HepG2 (cell line): ENCODE measurements around the gene GNL3. TPM values are rescaled to one million over a fixed set of nuclear protein-coding genes. Genes with fewer than 3 reads are reported as not detected.
A peak's percentile ranks its signal among the peaks of the same experiment; 100 is the strongest.

Experiments used
- AHR ChIP-seq: IDR thresholded peaks from 2 replicates; pipeline ENCODE4 v1.6.1; 2018; ENCODE audit warnings: missing genetic modification reagents, missing compliant biosample characterization
- AKNA ChIP-seq: sonication (generic); formaldehyde crosslinking; IDR thresholded peaks from 2 replicates; pipeline ENCODE4 v1.4.0; 2020; ENCODE audit warnings: missing genetic modification reagents, borderline replicate concordance
- EHMT2 ChIP-seq: fragments of 200-600 bp; sonication (generic); IDR thresholded peaks from 2 replicates; pipeline ENCODE4 v1.7.0; 2017; ENCODE audit warnings: antibody characterized with exemption, low read depth, low read length, borderline replicate concordance
- HOXD1 ChIP-seq: sonication (generic); formaldehyde crosslinking; IDR thresholded peaks from 2 replicates; pipeline ENCODE4 v1.5.0; 2020; ENCODE audit warnings: missing genetic modification reagents
- KAT2B ChIP-seq: fragments of 150-350 bp; IDR thresholded peaks from 2 replicates; pipeline ENCODE4 v1.6.1; 2014; ENCODE audit warnings: low read depth, low read length, borderline replicate concordance
- TOPORS ChIP-seq: sonication (generic); formaldehyde crosslinking; IDR thresholded peaks from 2 replicates; pipeline ENCODE4 v1.8.0; 2023; ENCODE audit warnings: mild to moderate bottlenecking, missing genetic modification reagents
- ZFP82 ChIP-seq: sonication (generic); formaldehyde crosslinking; IDR thresholded peaks from 2 replicates; pipeline ENCODE4 v1.5.1; 2020; ENCODE audit warnings: mild to moderate bottlenecking, missing genetic modification reagents, borderline replicate concordance
- ZNF256 ChIP-seq: sonication (generic); formaldehyde crosslinking; conservative IDR thresholded peaks from 2 replicates; pipeline ENCODE4 v1.4.0; 2020; ENCODE audit warnings: missing genetic modification reagents
- ZNF670 ChIP-seq: sonication (generic); formaldehyde crosslinking; IDR thresholded peaks from 2 replicates; pipeline ENCODE4 v1.8.0; 2022; ENCODE audit warnings: mild to moderate bottlenecking, missing genetic modification reagents, borderline replicate concordance
- ZNF704 ChIP-seq: sonication (generic); formaldehyde crosslinking; IDR thresholded peaks from 2 replicates; pipeline ENCODE4 v1.8.1; 2023; ENCODE audit warnings: mild to moderate bottlenecking, inconsistent platforms, moderate library complexity, missing genetic modification reagents, borderline replicate concordance
- ZNF720 ChIP-seq: sonication (generic); formaldehyde crosslinking; IDR thresholded peaks from 2 replicates; pipeline ENCODE4 v1.4.0; 2020; ENCODE audit warnings: missing genetic modification reagents
- polyA plus RNA-seq, 8 experiments: library from polyadenylated mRNA; depleted of rRNA in 3 of 8; stranded (reverse) in 7 of 8; unstranded in 1 of 8; fragments of >200 nt; fragmentation: Illumina TruSeq in 4 of 8; extraction: Trizol in 4 of 8; gene quantifications; 2 replicates each; pipeline versions ENCODE4 v1.2.1 to v1.2.3, GENCODE V29; 2011 to 2016; ENCODE audit warnings: low read depth in 4 of 8, missing spikeins in 1 of 8, mixed read lengths in 1 of 8; ENCODE audit not compliant: insufficient read depth in 1 of 8
- total RNA-seq, 5 experiments: library from RNA; depleted of rRNA; stranded (reverse); fragments of >200 nt; fragmentation: Illumina TruSeq; extraction: Trizol; gene quantifications; 2 replicates each; pipeline ENCODE4 v1.2.3, GENCODE V29; 2016; ENCODE audit warnings: low read depth in 1 of 5
- TF ChIP-seq, protein P1 (sequence below): sonication (generic); formaldehyde crosslinking; IDR thresholded peaks from 2 replicates; pipeline ENCODE4 v1.8.0; 2022; ENCODE audit warnings: missing genetic modification reagents, low read depth, mild to moderate bottlenecking, borderline replicate concordance
- TF ChIP-seq, protein P2 (sequence below): IDR thresholded peaks from 2 replicates; pipeline ENCODE4 v1.6.1; 2018; ENCODE audit warnings: missing genetic modification reagents
- TF ChIP-seq, protein P3 (sequence below): sonication (generic); formaldehyde crosslinking; IDR thresholded peaks from 2 replicates; pipeline ENCODE4 v1.4.0; 2020; ENCODE audit warnings: mild to moderate bottlenecking, missing genetic modification reagents
- TF ChIP-seq, protein P4 (sequence below): sonication (generic); formaldehyde crosslinking; IDR thresholded peaks from 2 replicates; pipeline ENCODE4 v1.5.1; 2020; ENCODE audit warnings: missing genetic modification reagents, mild to moderate bottlenecking, borderline replicate concordance

GNL3 gene
- total and polyA plus RNA-seq, 2 of the 13 experiments (the other 11 are each of a cell fraction or from before 2014, with no cell fraction given), result 129 to 257 TPM

GRCh38 chr3:52704611-52705437, 19.0 kb downstream of the GNL3 start (continued):
- TF ChIP-seq, protein P1, sequence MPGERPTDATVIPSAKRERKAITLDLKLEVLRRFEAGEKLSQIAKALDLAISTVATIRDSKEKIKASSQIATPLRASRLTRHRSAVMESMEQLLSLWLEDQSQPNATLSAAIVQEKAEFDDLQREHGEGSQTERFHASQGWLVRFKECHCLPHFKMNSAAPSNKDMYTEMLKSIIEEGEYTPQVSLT (CRISPR knock-in tag), result no peak
- no peak for TF ChIP-seq ZNF670
- no peak for TF ChIP-seq ZFP82 (CRISPR knock-in tag)
- TF ChIP-seq TOPORS (CRISPR knock-in tag), result peak; percentile 49; the same call in 1 of the 2 replicates
- no peak for TF ChIP-seq EHMT2
- TF ChIP-seq ZNF720, result no peak
- no peak; the same call in 1 of the 2 replicates for TF ChIP-seq HOXD1 (CRISPR knock-in tag)
- TF ChIP-seq ZNF704 (CRISPR knock-in tag), result no peak; the same call in 1 of the 2 replicates
- no peak for TF ChIP-seq AKNA (CRISPR knock-in tag)
- TF ChIP-seq, protein P2, sequence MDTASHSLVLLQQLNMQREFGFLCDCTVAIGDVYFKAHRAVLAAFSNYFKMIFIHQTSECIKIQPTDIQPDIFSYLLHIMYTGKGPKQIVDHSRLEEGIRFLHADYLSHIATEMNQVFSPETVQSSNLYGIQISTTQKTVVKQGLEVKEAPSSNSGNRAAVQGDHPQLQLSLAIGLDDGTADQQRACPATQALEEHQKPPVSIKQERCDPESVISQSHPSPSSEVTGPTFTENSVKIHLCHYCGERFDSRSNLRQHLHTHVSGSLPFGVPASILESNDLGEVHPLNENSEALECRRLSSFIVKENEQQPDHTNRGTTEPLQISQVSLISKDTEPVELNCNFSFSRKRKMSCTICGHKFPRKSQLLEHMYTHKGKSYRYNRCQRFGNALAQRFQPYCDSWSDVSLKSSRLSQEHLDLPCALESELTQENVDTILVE, result peak; percentile 69
- 0 out of 2 replicates have a peak, but pooled peaks have one; percentile 61 for TF ChIP-seq ZNF256 (CRISPR knock-in tag)
- TF ChIP-seq, protein P3, sequence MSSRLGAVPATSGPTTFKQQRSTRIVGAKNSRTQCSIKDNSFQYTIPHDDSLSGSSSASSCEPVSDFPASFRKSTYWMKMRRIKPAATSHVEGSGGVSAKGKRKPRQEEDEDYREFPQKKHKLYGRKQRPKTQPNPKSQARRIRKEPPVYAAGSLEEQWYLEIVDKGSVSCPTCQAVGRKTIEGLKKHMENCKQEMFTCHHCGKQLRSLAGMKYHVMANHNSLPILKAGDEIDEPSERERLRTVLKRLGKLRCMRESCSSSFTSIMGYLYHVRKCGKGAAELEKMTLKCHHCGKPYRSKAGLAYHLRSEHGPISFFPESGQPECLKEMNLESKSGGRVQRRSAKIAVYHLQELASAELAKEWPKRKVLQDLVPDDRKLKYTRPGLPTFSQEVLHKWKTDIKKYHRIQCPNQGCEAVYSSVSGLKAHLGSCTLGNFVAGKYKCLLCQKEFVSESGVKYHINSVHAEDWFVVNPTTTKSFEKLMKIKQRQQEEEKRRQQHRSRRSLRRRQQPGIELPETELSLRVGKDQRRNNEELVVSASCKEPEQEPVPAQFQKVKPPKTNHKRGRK (CRISPR knock-in tag), result no peak
- TF ChIP-seq, protein P4, sequence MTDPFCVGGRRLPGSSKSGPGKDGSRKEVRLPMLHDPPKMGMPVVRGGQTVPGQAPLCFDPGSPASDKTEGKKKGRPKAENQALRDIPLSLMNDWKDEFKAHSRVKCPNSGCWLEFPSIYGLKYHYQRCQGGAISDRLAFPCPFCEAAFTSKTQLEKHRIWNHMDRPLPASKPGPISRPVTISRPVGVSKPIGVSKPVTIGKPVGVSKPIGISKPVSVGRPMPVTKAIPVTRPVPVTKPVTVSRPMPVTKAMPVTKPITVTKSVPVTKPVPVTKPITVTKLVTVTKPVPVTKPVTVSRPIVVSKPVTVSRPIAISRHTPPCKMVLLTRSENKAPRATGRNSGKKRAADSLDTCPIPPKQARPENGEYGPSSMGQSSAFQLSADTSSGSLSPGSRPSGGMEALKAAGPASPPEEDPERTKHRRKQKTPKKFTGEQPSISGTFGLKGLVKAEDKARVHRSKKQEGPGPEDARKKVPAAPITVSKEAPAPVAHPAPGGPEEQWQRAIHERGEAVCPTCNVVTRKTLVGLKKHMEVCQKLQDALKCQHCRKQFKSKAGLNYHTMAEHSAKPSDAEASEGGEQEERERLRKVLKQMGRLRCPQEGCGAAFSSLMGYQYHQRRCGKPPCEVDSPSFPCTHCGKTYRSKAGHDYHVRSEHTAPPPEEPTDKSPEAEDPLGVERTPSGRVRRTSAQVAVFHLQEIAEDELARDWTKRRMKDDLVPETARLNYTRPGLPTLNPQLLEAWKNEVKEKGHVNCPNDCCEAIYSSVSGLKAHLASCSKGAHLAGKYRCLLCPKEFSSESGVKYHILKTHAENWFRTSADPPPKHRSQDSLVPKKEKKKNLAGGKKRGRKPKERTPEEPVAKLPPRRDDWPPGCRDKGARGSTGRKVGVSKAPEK (CRISPR knock-in tag), result no peak
- no peak for TF ChIP-seq KAT2B
- no peak for TF ChIP-seq AHR (CRISPR knock-in tag)
